ENCODE results near the gene PLAGL2. TPM values are rescaled to one million over a fixed set of nuclear protein-coding genes. Genes with fewer than 3 reads are reported as not detected.

Gene PLAGL2
- total RNA-seq, 1 donor from 2014 or later: 123 TPM

DNA sequence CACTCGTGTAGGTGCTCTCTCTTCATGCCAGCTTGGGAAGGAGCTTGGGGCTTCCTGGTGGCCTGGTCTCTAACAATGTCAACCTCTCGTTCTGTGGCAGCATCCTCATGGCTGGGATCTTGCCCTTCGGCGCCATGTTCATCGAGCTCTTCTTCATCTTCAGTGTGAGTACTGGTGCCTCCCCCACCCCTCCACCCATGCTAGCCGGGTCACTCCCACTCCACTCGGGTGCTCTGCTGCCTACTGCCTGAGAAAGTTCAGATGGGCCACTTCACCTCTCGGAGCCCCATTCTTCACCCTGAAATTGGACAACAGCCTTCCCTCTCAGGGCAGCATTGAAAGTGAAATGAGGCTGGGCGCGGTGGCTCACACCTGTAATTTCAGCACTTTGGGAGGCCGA, 49.2 kb downstream of the PLAGL2 start:
- Mint-ChIP-seq H3K27ac (no peak overlapping the region), H3K9me3 (no peaks in the 10 kb centered on the region), H3K4me1 (ENCODE audit: low read depth) (peaks cover 5% of the 10 kb centered on the region), H3K27me3 (ENCODE audit: insufficient read depth) (no peaks in the 10 kb centered on the region), H3K36me3 (ENCODE audit: low read depth) (peaks cover 42% of the 10 kb centered on the region), H3K4me3 (no peak overlapping the region)
- intact Hi-C loops (cut with micrococcal nuclease): loop anchor here (10.0 kb wide), 1 partner anchor 326 kb away; no protein-coding TSS in a partner anchor
- no peak for DNase-seq (ENCODE audit: low spot score)

DNA sequence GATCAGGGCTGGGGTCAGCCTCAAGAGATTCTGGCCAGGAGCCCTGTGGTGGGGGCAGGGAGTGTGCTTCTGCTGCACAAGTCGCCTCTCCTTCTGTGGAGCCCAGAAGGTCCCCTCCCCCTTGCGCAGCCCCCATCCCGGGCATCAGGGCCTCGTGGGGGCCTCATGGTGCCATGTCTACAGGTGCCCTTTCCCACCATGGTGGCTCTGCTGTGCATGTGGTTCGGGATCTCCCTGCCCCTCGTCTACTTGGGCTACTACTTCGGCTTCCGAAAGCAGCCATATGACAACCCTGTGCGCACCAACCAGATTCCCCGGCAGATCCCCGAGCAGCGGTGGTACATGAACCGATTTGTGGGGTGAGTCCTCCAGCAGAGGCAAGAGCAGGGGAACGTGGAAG, 49.9 kb downstream of the PLAGL2 start:
- Mint-ChIP-seq H3K27me3 (ENCODE audit: insufficient read depth) (no peaks in the 10 kb centered on the region), H3K9me3 (no peaks in the 10 kb centered on the region), H3K4me1 (ENCODE audit: low read depth) (peaks cover 5% of the 10 kb centered on the region), H3K27ac (no peak overlapping the region), H3K36me3 (ENCODE audit: low read depth) (peaks cover 42% of the 10 kb centered on the region), H3K4me3 (no peak overlapping the region)
- no peak for DNase-seq (ENCODE audit: low spot score)
- intact Hi-C loops (cut with micrococcal nuclease): loop anchor here (10.0 kb wide), 1 partner anchor 327 kb away; no protein-coding TSS in a partner anchor

DNA sequence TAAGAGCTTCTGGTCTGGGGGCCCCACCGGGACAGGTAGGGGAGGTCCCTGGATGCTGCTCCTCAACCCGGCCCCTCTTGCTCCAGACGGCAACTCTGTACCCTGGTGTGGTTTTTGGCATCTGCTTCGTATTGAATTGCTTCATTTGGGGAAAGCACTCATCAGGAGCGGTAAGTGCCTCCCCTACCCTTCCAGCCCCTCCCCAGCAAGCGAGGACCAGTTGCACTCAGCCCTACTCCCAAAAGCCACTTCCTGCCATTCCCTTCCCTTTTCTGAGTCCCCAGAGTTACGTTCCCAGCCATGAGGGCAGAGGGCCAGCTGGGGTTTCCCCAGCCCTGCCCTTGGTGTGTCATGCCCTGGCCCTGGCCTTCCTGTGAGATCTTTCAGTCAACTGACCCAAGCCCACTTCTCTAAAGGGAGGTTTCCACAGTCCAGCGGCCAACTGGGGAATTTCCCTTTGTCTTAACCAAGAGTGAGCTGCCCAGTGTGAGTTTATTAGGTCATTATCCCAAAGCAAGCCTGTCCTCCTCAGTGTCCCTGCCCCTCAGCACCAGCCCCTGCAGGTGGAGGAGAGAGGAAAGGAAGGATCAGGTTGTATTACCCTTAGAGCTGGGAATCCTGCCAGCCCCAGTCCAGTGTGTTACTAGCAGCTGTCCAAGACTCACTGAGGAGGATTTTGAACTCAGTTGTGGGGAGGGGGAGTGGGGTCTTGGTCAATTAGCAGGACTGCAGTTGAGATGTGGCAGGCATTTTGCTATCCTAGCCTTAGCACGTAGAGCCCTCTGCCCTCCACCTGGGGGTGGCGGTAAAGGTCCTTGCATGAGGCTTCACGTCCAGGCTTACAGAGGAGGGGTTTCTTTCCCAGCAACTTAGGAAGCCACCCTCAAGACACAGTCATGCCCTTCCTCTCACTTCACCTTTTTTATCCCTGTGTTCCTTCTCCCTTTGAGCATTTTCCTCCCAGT, 52.2 kb downstream of the PLAGL2 start:
- peaks cover 5% of the 10 kb centered on the region for H3K4me1 Mint-ChIP-seq (ENCODE audit: low read depth)
- no peak for DNase-seq (ENCODE audit: low spot score)
- no peak overlapping the region for H3K4me3 Mint-ChIP-seq
- intact Hi-C loops (cut with micrococcal nuclease): loop anchor here (10.0 kb wide), 1 partner anchor 330 kb away; no protein-coding TSS in a partner anchor
- H3K27me3 Mint-ChIP-seq (ENCODE audit: insufficient read depth): no peaks in the 10 kb centered on the region
- H3K36me3 Mint-ChIP-seq (ENCODE audit: low read depth): peaks cover 29% of the 10 kb centered on the region
- peak overlapping the region; percentile 59 for H3K27ac Mint-ChIP-seq
- H3K9me3 Mint-ChIP-seq: no peaks in the 10 kb centered on the region

DNA sequence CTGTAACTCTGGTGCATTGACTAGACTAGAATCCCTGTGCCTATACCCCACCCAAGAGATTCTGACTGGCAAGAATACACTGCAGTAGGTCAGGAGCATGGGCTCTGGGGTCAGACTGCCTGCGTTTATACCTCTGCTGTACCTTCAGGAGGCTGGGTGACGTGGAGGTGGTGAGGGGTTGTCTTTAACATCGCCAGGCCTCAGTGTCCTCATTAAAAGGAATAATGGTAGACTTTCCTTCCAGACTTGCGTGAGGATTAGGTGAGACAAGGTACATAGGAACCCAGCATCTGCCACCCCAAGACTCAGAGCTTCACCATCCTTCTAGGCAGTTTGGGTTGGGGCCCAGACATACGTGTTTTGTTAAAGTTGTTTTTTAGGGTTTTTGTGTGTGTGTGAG, 53.8 kb downstream of the PLAGL2 start:
- Mint-ChIP-seq H3K27ac (peak overlapping the region; percentile 48), H3K9me3 (no peaks in the 10 kb centered on the region), H3K27me3 (ENCODE audit: insufficient read depth) (no peaks in the 10 kb centered on the region), H3K4me1 (ENCODE audit: low read depth) (peaks cover 5% of the 10 kb centered on the region), H3K4me3 (no peak overlapping the region), H3K36me3 (ENCODE audit: low read depth) (peaks cover 28% of the 10 kb centered on the region)
- no peak for DNase-seq (ENCODE audit: low spot score)
- intact Hi-C loops (cut with micrococcal nuclease): loop anchor here (10.0 kb wide), 1 partner anchor 331 kb away; no protein-coding TSS in a partner anchor

DNA sequence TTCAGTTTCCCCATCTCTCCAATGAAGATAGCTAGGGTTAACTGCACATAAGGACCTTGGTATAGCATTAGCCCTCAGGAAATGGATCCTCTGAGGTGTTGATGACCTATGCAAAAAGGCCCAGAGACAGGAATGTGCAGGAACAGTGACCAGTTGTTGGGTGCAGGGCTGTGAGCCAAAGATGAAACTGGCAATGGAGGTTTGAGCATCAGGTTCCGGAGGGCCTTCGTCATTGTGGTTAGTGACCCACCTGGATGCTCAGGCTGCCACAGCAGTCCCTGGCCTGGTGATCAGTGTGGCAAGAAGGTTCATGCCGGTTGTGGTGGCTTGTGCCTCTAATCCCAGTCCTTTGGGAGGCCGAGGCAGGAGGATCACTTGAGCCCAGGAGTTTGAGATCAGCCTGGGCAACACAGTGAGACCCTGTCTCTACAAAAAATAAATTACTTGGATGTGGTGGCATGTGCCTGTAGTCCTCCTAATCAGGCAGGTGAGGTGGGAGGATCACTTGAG, 54.3 kb downstream of the PLAGL2 start:
- Mint-ChIP-seq H3K27ac (no peak overlapping the region), H3K4me3 (no peak overlapping the region), H3K4me1 (ENCODE audit: low read depth) (peaks cover 5% of the 10 kb centered on the region), H3K27me3 (ENCODE audit: insufficient read depth) (no peaks in the 10 kb centered on the region), H3K36me3 (ENCODE audit: low read depth) (peaks cover 25% of the 10 kb centered on the region), H3K9me3 (no peaks in the 10 kb centered on the region)
- DNase-seq (ENCODE audit: low spot score): no peak
- intact Hi-C loops (cut with micrococcal nuclease): loop anchor here (10.0 kb wide), 1 partner anchor 332 kb away; no protein-coding TSS in a partner anchor

DNA sequence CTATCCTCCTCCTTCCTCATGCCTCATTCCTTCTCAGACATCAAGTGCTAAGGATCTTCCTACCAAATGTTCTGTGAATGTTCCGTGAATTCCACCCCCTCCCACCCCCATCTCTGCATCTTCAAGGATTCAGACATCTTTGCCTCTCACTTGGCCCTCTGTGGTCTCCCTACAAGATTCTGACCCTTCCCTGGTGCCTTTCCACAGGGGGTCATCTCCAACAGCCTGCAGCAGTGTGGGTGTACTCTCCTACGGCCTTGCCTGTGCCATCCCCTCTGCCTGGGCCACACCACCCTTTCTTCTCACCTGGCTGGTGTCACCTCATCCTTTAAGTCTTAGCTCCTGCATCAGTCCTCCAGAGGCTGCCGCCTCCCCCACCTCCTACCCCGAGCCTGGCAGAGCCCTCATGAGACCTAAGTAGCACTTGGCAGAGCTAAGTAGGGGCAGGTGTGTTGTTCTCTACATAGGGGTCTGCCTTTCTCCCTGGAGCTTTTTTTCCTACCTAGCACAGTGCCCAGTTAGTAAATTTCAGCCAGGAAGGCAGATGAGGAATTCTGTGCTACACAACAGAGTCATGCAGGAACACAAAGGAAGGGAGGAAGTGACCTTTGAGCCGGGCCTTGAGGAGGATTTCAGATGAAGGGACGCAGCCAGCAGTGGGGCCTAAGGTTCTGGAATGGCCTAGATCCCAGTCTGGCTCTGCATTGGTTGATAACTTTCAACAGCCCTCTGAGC, 55.0 kb downstream of the PLAGL2 start:
- intact Hi-C loops (cut with micrococcal nuclease): loop anchor here (10.0 kb wide), 1 partner anchor 332 kb away; no protein-coding TSS in a partner anchor
- peaks cover 20% of the 10 kb centered on the region for H3K36me3 Mint-ChIP-seq (ENCODE audit: low read depth)

DNA sequence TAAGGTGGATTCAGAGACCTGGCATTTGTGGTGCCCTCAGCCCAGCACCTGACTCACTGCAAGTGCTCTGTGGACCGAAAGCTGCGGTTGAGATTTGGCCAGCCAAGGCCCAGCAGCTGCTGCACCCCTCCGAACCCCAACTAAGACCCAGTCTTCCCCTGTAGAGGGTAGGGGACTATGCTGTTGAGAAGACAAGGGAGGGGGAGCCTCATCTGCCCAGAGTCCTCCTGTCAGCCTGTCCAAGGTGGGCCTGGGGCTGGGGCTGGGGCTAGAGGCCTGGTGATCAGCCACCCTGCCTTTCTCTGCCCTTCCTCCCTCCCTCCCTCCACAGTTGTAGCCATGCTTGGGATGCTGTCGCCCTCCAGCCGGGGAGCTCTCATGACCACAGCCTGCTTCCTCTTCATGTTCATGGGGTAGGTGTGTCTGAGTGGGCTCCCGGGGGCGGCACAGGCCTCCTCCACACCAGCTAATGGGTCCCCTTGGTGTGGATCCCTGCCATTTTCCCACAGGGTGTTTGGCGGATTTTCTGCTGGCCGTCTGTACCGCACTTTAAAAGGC, 57.2 kb downstream of the PLAGL2 start:
- DNase-seq (ENCODE audit: low spot score): no peak
- H3K9me3 Mint-ChIP-seq: no peaks in the 10 kb centered on the region
- no peaks in the 10 kb centered on the region for H3K27me3 Mint-ChIP-seq (ENCODE audit: insufficient read depth)
- H3K4me1 Mint-ChIP-seq (ENCODE audit: low read depth): peaks cover 13% of the 10 kb centered on the region
- H3K4me3 Mint-ChIP-seq: no peak overlapping the region
- intact Hi-C loops (cut with micrococcal nuclease): loop anchor here (10.0 kb wide), 1 partner anchor 334 kb away; no protein-coding TSS in a partner anchor
- H3K27ac Mint-ChIP-seq: no peak overlapping the region
- peaks cover 28% of the 10 kb centered on the region for H3K36me3 Mint-ChIP-seq (ENCODE audit: low read depth)

More for the DNA sequence above, 55.0 kb downstream of the PLAGL2 start:
- H3K9me3 Mint-ChIP-seq: no peaks in the 10 kb centered on the region
- H3K4me3 Mint-ChIP-seq: no peak overlapping the region
- H3K4me1 Mint-ChIP-seq (ENCODE audit: low read depth): peaks cover 5% of the 10 kb centered on the region
- no peak for DNase-seq (ENCODE audit: low spot score)
- no peak overlapping the region for H3K27ac Mint-ChIP-seq
- no peaks in the 10 kb centered on the region for H3K27me3 Mint-ChIP-seq (ENCODE audit: insufficient read depth)

DNA sequence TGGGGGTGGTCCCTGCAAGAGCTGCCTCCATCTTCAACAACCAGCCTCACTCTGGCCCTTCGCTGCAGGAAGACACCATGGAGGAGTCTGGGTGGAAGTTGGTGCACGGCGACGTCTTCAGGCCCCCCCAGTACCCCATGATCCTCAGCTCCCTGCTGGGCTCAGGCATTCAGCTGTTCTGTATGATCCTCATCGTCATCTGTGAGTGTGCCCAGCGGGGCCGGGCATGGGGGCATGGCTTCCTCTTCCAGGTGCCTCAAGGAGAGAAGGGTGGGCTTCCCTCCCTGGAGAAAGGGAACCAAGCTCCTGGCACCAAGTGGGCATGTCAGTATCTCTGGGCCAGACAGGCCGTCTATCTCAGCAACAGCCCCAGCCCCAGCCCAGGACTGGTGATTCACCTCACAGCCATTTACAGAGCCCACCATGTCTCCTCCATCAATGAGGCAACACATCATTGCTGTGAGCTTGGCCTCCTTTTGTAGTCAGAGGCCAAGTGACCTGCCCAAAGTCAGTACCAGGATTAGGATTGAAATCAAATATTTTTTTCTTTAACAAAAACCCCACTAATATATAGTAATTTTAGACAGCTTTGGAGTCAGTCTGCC, 57.9 kb downstream of the PLAGL2 start:
- Mint-ChIP-seq H3K36me3 (ENCODE audit: low read depth) (peaks cover 32% of the 10 kb centered on the region), H3K4me1 (ENCODE audit: low read depth) (peaks cover 9% of the 10 kb centered on the region), H3K27ac (peak overlapping the region; percentile 34), H3K4me3 (no peak overlapping the region), H3K9me3 (no peaks in the 10 kb centered on the region), H3K27me3 (ENCODE audit: insufficient read depth) (no peaks in the 10 kb centered on the region)
- intact Hi-C loops (cut with micrococcal nuclease): loop anchor here (10.0 kb wide), 1 partner anchor 335 kb away; no protein-coding TSS in a partner anchor
- no peak for DNase-seq (ENCODE audit: low spot score)

DNA sequence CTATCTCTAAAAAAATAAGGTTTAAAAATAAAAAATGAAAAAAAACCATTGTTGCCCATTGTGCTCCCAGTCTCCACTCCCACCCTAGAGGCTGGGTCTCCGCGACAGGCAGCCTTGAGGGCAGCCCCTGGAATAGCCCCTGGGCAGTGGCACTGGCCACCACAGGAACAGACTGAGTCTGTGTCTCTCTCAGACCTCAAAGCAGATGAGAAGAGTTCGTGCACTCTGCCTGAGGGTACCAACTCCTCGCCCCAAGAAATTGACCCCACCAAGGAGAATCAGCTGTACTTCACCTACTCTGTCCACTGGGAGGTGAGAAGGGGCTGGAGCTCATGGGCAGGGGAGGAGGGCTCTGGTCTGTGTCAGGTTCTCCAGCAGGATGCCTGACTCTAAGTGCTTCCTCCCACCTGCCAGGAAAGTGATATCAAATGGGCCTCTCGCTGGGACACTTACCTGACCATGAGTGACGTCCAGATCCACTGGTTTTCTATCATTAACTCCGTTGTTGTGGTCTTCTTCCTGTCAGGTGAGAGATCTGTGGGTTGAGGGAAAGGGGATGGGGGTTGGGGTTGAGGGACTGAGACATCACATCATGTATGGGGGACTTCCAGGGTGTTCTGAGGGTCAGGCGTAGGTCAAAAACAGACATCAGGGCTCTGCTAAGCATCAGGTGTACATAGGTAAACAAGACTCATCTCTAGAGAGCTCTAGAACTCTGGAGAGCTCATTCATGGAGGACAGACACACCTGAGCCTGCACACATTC, 62.5 kb downstream of the PLAGL2 start:
- H3K4me3 Mint-ChIP-seq: no peak overlapping the region
- no peaks in the 10 kb centered on the region for H3K9me3 Mint-ChIP-seq
- no peaks in the 10 kb centered on the region for H3K27me3 Mint-ChIP-seq (ENCODE audit: insufficient read depth)
- intact Hi-C loops (cut with micrococcal nuclease): no loop called here
- DNase-seq (ENCODE audit: low spot score): no peak
- H3K36me3 Mint-ChIP-seq (ENCODE audit: low read depth): peaks cover 49% of the 10 kb centered on the region
- H3K27ac Mint-ChIP-seq: peak overlapping the region; percentile 21
- H3K4me1 Mint-ChIP-seq (ENCODE audit: low read depth): peaks cover 9% of the 10 kb centered on the region

DNA sequence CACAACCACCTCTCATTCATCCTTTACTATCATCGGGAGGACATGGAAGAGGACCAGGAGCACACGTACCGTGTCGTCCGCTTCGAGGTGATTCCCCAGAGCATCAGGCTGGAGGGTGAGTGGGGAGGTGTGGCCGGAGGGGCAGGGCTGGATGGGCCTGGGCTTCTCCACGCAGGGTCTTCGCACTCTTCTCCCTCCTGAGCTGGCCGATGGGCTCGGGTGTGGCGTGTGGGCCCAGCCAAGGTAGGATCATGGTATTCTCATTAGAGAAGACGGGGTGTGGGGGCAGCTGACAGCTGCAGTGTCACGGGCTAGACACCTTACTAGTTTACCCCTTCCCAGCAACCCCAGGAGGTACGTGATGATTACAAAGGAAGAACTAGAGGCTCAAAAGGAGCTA, 64.6 kb downstream of the PLAGL2 start:
- DNase-seq (ENCODE audit: low spot score): no peak
- Mint-ChIP-seq H3K27me3 (ENCODE audit: insufficient read depth) (no peaks in the 10 kb centered on the region), H3K9me3 (no peaks in the 10 kb centered on the region), H3K36me3 (ENCODE audit: low read depth) (peaks cover 58% of the 10 kb centered on the region), H3K4me3 (no peak overlapping the region), H3K4me1 (ENCODE audit: low read depth) (peaks cover 9% of the 10 kb centered on the region), H3K27ac (no peak overlapping the region)
- intact Hi-C loops (cut with micrococcal nuclease): no loop called here

Data from activated T-helper 1 cell treated with anti-CD3 and anti-CD28 coated beads, Interleukin-12 subunit alpha, Interleukin-12 subunit beta, Interleukin-2, Interleukin-4 antibody, amounts not matched to agents 30 ng/mL and 10 ng/mL and 1 ng/mL, durations not matched to agents 14 hours and 24 hours and 36 hours (primary cell).